AG04450 (cell line): ENCODE results near the gene MRFAP1L1. TPM values are rescaled to one million over a fixed set of nuclear protein-coding genes. Genes with fewer than 3 reads are reported as not detected.

Source experiments
- CTCF ChIA-PET: fragments of 300-600, 350-600 bp; formaldehyde crosslinking; extraction: SDS; loops from one replicate; lab custom pipeline; 2022; ENCODE audit warnings: antibody characterized with exemption, inconsistent platforms; lab: Charles Lee
- POLR2A ChIA-PET: fragments of 350-600 bp; formaldehyde crosslinking; extraction: SDS; loops from one replicate; lab custom pipeline; 2021; ENCODE audit warnings: antibody characterized with exemption, inconsistent platforms; lab: Yijun Ruan, JAX
- DNase-seq: peaks from one replicate; pipeline ENCODE4 v3.0.0-alpha.2; 2011; ENCODE audit warnings: low read depth, low spot score
- H3K27ac ChIP-seq: one replicate; pipeline ENCODE4 v1.5.1; 2012; ENCODE audit warnings: low read depth, low read length, control low read depth
- H3K27me3 ChIP-seq: one replicate; pipeline ENCODE4 v1.6.0; 2012; ENCODE audit warnings: low read length; ENCODE audit not compliant: control insufficient read depth, insufficient read depth
- H3K4me3 ChIP-seq: 2 replicates; pipeline ENCODE4 v1.5.1; 2011; ENCODE audit warnings: mild to moderate bottlenecking, low read depth, low read length, control low read depth
- H3K9me3 ChIP-seq: 2 replicates; pipeline ENCODE4 v1.5.1; 2012; ENCODE audit warnings: low read length; ENCODE audit not compliant: control insufficient read depth, insufficient read depth
- CTCF ChIP-seq: IDR thresholded peaks from 2 replicates; pipeline ENCODE4 v1.5.1; 2011; ENCODE audit warnings: low read depth, low read length, control low read depth, inconsistent platforms
- polyA plus RNA-seq: library from polyadenylated mRNA; depleted of rRNA; stranded (reverse); fragments of >200 nt; gene quantifications from 2 replicates; pipeline ENCODE4 v1.2.3, GENCODE V29; 2011

MRFAP1L1 gene
- polyA plus RNA-seq, 1 experiment, result 96.5 TPM

GRCh38 chr4:6746721-6747293 is 37.1 kb upstream of the MRFAP1L1 start:
- DNase-seq, result no peak
- ChIA-PET POLR2A (no interaction called here), CTCF (interaction anchor here (0.6 kb wide), 1 partner anchor 126 kb away, joined by 3 read pairs; no protein-coding TSS in a partner anchor)
- H3K9me3 ChIP-seq, result no peaks in the 10 kb centered on the region; the same call in 1 of the 2 replicates
- no peak overlapping the region for H3K27ac ChIP-seq
- no peaks in the 10 kb centered on the region for H3K27me3 ChIP-seq
- H3K4me3 ChIP-seq, result no peak overlapping the region
- TF ChIP-seq CTCF, result no peak

- Histone ChIP-seq H3K4me3 (no peak overlapping the region), H3K27me3 (no peaks in the 10 kb centered on the region), H3K27ac (no peak overlapping the region), H3K9me3 (peaks cover 2% of the 10 kb centered on the region)
- ChIA-PET POLR2A (no interaction called here), CTCF (interaction anchor here (0.6 kb wide), 2 partner anchors 55 to 300 kb away, joined by 4 to 5 read pairs; a partner anchor contains a TSS)
- TF ChIP-seq CTCF, result no peak
- no peak for DNase-seq
Measured at GRCh38 chr4:6742989-6743388, 33.3 kb upstream of the MRFAP1L1 start.

- ChIA-PET POLR2A (no interaction called here), CTCF (interaction anchor here (0.6 kb wide), 2 partner anchors 56 to 300 kb away, joined by 4 to 5 read pairs; a partner anchor contains a TSS)
Measured at GRCh38 chr4:6742507-6742906, 32.8 kb upstream of the MRFAP1L1 start.

GRCh38 chr4:6740347-6740746 is 30.7 kb upstream of the MRFAP1L1 start:
- Histone ChIP-seq H3K27me3 (no peaks in the 10 kb centered on the region), H3K9me3 (peaks cover 2% of the 10 kb centered on the region), H3K27ac (no peak overlapping the region), H3K4me3 (no peak overlapping the region)
- DNase-seq, result no peak
- POLR2A ChIA-PET, result no interaction called here
- TF ChIP-seq CTCF, result no peak
- CTCF ChIA-PET, result no interaction called here

More at GRCh38 chr4:6742507-6742906, 32.8 kb upstream of the MRFAP1L1 start:
- no peak for TF ChIP-seq CTCF
- DNase-seq, result no peak
- Histone ChIP-seq H3K27ac (no peak overlapping the region), H3K4me3 (no peak overlapping the region), H3K9me3 (peaks cover 2% of the 10 kb centered on the region), H3K27me3 (no peaks in the 10 kb centered on the region)

GRCh38 chr4:6739920-6740319 is 30.3 kb upstream of the MRFAP1L1 start:
- DNase-seq, result no peak
- no peak for TF ChIP-seq CTCF
- POLR2A ChIA-PET, result no interaction called here
- CTCF ChIA-PET, result no interaction called here
- no peak overlapping the region for H3K4me3 ChIP-seq
- H3K9me3 ChIP-seq, result peaks cover 2% of the 10 kb centered on the region
- no peaks in the 10 kb centered on the region for H3K27me3 ChIP-seq
- H3K27ac ChIP-seq, result no peak overlapping the region
